WTC11 (cell line): ENCODE data around the gene OLFML2B. TPM values are rescaled to one million over a fixed set of nuclear protein-coding genes. Genes with fewer than 3 reads are reported as not detected.

Experiments
- ATAC-seq: fragments of 200-7000 bp; cut with Tn5 transposase; 2 replicates; pipeline ENCODE4 v1.10.0; 2021; ENCODE audit warnings: mild to moderate bottlenecking, moderate library complexity
- CTCF ChIA-PET: fragments of 300-600 bp; sonication (Branson Sonifier 250); formaldehyde crosslinking; loops from one replicate; lab custom pipeline; 2021; ENCODE audit warnings: antibody characterized with exemption; lab: Charles Lee
- POLR2A ChIA-PET: fragments of 350-600 bp; sonication (Branson Sonifier 250); formaldehyde crosslinking; loops from one replicate; lab custom pipeline; 2021; ENCODE audit warnings: antibody characterized with exemption; lab: Charles Lee
- DNase-seq: peaks from one replicate; pipeline ENCODE4 v3.0.0; 2021; ENCODE audit warnings: low spot score
- H3K27ac Mint-ChIP-seq: 2 replicates; pipeline ENCODE4 v1.8.0; 2021; ENCODE audit warnings: mixed read lengths
- H3K27me3 Mint-ChIP-seq: 2 replicates; pipeline ENCODE4 v1.8.0; 2021; ENCODE audit warnings: low read depth, mild to moderate bottlenecking, moderate library complexity, mixed read lengths
- H3K36me3 Mint-ChIP-seq: 2 replicates; pipeline ENCODE4 v1.8.0; 2021; ENCODE audit warnings: mixed read lengths
- H3K4me1 Mint-ChIP-seq: 2 replicates; pipeline ENCODE4 v1.8.0; 2022; ENCODE audit warnings: mixed read lengths
- H3K4me3 Mint-ChIP-seq: 2 replicates; pipeline ENCODE4 v1.8.0; 2021; ENCODE audit warnings: mild to moderate bottlenecking, moderate library complexity, mixed read lengths
- H3K9me3 Mint-ChIP-seq: 2 replicates; pipeline ENCODE4 v1.8.0; 2021; ENCODE audit warnings: mixed read lengths
- ATF1 ChIP-seq: sonication (generic); formaldehyde crosslinking; IDR thresholded peaks from 2 replicates; pipeline ENCODE4 v1.8.1; 2023; ENCODE audit warnings: mild to moderate bottlenecking, moderate library complexity, missing genetic modification reagents
- CREB1 ChIP-seq: sonication (generic); formaldehyde crosslinking; IDR thresholded peaks from 2 replicates; pipeline ENCODE4 v1.8.0; 2023; ENCODE audit warnings: mild to moderate bottlenecking, missing genetic modification reagents
- ERG ChIP-seq: fragments of 250-450 bp; sonication (Bioruptor Pico); IDR thresholded peaks from 2 replicates; pipeline ENCODE4 v1.8.0; 2021; ENCODE audit warnings: mild to moderate bottlenecking
- ETV6 ChIP-seq: sonication (generic); formaldehyde crosslinking; IDR thresholded peaks from 2 replicates; pipeline ENCODE4 v1.8.1; 2022; ENCODE audit warnings: mild to moderate bottlenecking, missing genetic modification reagents
- NR2C2 ChIP-seq: sonication (generic); formaldehyde crosslinking; IDR thresholded peaks from 2 replicates; pipeline ENCODE4 v1.8.0; 2022; ENCODE audit warnings: mild to moderate bottlenecking, missing genetic modification reagents
- SP1 ChIP-seq: sonication (generic); formaldehyde crosslinking; conservative IDR thresholded peaks from 2 replicates; pipeline ENCODE4 v1.8.1; 2022; ENCODE audit warnings: missing genetic modification reagents
- TCF7 ChIP-seq: sonication (generic); formaldehyde crosslinking; IDR thresholded peaks from 2 replicates; pipeline ENCODE4 v1.8.0; 2022; ENCODE audit warnings: mild to moderate bottlenecking, low read depth, missing genetic modification reagents, moderate library complexity
- TEAD1 ChIP-seq: sonication (generic); formaldehyde crosslinking; IDR thresholded peaks from 2 replicates; pipeline ENCODE4 v1.8.0; 2022; ENCODE audit warnings: mild to moderate bottlenecking, missing genetic modification reagents
- USF1 ChIP-seq: sonication (generic); formaldehyde crosslinking; IDR thresholded peaks from 2 replicates; pipeline ENCODE4 v1.8.0; 2022; ENCODE audit warnings: mild to moderate bottlenecking, missing genetic modification reagents
- ZNF317 ChIP-seq: sonication (generic); formaldehyde crosslinking; IDR thresholded peaks from 2 replicates; pipeline ENCODE4 v1.8.1; 2023; ENCODE audit warnings: low read depth, mild to moderate bottlenecking, moderate library complexity, missing genetic modification reagents, borderline replicate concordance
- ZNF416 ChIP-seq: fragments of 250-450 bp; sonication (Bioruptor Pico); IDR thresholded peaks from 2 replicates; pipeline ENCODE4 v1.9.0; 2021; ENCODE audit warnings: mild to moderate bottlenecking, inconsistent platforms
- total RNA-seq: library from RNA; stranded (reverse); gene quantifications from 3 replicates; pipeline ENCODE4 v1.2.3, GENCODE V29; 2021
- TF ChIP-seq, protein P1 (sequence below): fragments of 250-450 bp; sonication (Bioruptor Pico); IDR thresholded peaks from 2 replicates; pipeline ENCODE4 v1.9.0; 2021; ENCODE audit warnings: moderate library complexity, mild to moderate bottlenecking, inconsistent platforms, borderline replicate concordance
- TF ChIP-seq, protein P2 (sequence below): sonication (generic); formaldehyde crosslinking; IDR thresholded peaks from 2 replicates; pipeline ENCODE4 v1.8.0; 2023; ENCODE audit warnings: missing genetic modification reagents
- TF ChIP-seq, protein P3 (sequence below): sonication (generic); formaldehyde crosslinking; IDR thresholded peaks from 2 replicates; pipeline ENCODE4 v1.8.1; 2022; ENCODE audit warnings: low read depth, missing genetic modification reagents, borderline replicate concordance
- TF ChIP-seq, protein P4 (sequence below): sonication (generic); formaldehyde crosslinking; conservative IDR thresholded peaks from 2 replicates; pipeline ENCODE4 v1.8.1; 2023; ENCODE audit warnings: mild to moderate bottlenecking, low read depth, missing genetic modification reagents, moderate library complexity
- TF ChIP-seq, protein P5 (sequence below): sonication (generic); formaldehyde crosslinking; IDR thresholded peaks from 2 replicates; pipeline ENCODE4 v1.8.1; 2022; ENCODE audit warnings: mild to moderate bottlenecking, moderate library complexity, missing genetic modification reagents

The OLFML2B gene
- total RNA-seq, 1 experiment from 2014 or later = 4.9 TPM

- no peaks in the 10 kb centered on the region for H3K9me3 Mint-ChIP-seq
- no peaks in the 10 kb centered on the region for H3K27me3 Mint-ChIP-seq
- no peak overlapping the region for H3K27ac Mint-ChIP-seq
- DNase-seq (no peak), ATAC-seq (no peak)
- POLR2A ChIA-PET = no interaction called here
- TF ChIP-seq SP1 (CRISPR knock-in tag) = no peak
- no peak for TF ChIP-seq ZNF416 (CRISPR knock-in tag)
- TF ChIP-seq CREB1 = no peak
- TF ChIP-seq, protein P1, sequence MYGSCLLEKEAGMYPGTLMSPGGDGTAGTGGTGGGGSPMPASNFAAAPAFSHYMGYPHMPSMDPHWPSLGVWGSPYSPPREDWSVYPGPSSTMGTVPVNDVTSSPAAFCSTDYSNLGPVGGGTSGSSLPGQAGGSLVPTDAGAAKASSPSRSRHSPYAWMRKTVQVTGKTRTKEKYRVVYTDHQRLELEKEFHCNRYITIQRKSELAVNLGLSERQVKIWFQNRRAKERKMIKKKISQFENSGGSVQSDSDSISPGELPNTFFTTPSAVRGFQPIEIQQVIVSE (CRISPR knock-in tag) = no peak
- TF ChIP-seq, protein P2, sequence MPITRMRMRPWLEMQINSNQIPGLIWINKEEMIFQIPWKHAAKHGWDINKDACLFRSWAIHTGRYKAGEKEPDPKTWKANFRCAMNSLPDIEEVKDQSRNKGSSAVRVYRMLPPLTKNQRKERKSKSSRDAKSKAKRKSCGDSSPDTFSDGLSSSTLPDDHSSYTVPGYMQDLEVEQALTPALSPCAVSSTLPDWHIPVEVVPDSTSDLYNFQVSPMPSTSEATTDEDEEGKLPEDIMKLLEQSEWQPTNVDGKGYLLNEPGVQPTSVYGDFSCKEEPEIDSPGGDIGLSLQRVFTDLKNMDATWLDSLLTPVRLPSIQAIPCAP (CRISPR knock-in tag) = no peak
- TF ChIP-seq TEAD1 = no peak
- no peak for TF ChIP-seq ERG (CRISPR knock-in tag)
- no peak for TF ChIP-seq ZNF317
- TF ChIP-seq, protein P3, sequence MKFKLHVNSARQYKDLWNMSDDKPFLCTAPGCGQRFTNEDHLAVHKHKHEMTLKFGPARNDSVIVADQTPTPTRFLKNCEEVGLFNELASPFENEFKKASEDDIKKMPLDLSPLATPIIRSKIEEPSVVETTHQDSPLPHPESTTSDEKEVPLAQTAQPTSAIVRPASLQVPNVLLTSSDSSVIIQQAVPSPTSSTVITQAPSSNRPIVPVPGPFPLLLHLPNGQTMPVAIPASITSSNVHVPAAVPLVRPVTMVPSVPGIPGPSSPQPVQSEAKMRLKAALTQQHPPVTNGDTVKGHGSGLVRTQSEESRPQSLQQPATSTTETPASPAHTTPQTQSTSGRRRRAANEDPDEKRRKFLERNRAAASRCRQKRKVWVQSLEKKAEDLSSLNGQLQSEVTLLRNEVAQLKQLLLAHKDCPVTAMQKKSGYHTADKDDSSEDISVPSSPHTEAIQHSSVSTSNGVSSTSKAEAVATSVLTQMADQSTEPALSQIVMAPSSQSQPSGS = no peak
- no peak for TF ChIP-seq NR2C2 (CRISPR knock-in tag)
- no peak for TF ChIP-seq TCF7
- H3K4me1 Mint-ChIP-seq = peaks cover 18% of the 10 kb centered on the region
- no peaks in the 10 kb centered on the region for H3K36me3 Mint-ChIP-seq
- CTCF ChIA-PET = interaction anchor here (1.0 kb wide), 1 partner anchor 88 kb away, joined by 3 read pairs; no protein-coding TSS in a partner anchor
- no peak overlapping the region for H3K4me3 Mint-ChIP-seq
Measured at GRCh38 chr1:161949548-161949947, 74.1 kb downstream of the OLFML2B start.

DNA sequence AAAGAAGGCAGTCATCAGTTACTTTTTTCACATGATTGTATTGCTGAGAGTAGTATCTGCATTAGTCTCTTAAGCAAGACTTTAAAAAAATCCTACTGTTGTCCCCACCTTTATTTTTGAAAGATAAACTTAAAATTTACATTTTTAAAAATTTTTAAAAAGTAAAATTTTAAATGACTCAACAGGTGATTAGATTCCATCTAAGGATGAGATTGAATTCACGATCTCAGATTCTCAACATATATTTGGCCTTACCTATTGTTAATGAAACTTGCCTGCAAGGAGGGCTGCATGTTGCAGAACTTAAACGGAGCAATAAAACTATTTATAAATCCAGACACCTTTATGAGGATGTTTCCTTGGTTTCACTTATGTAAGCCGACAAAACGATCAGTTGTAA, 75.2 kb downstream of the OLFML2B start:
- ATAC-seq = no peak
- DNase-seq = no peak
- Mint-ChIP-seq H3K27me3 (no peaks in the 10 kb centered on the region), H3K4me3 (no peak overlapping the region), H3K4me1 (peaks cover 18% of the 10 kb centered on the region)
- POLR2A ChIA-PET = no interaction called here
- TF ChIP-seq ATF1 (no peak), ETV6 (CRISPR knock-in tag) (no peak), NR2C2 (CRISPR knock-in tag) (no peak), USF1 (CRISPR knock-in tag) (no peak)
- TF ChIP-seq, protein P4, sequence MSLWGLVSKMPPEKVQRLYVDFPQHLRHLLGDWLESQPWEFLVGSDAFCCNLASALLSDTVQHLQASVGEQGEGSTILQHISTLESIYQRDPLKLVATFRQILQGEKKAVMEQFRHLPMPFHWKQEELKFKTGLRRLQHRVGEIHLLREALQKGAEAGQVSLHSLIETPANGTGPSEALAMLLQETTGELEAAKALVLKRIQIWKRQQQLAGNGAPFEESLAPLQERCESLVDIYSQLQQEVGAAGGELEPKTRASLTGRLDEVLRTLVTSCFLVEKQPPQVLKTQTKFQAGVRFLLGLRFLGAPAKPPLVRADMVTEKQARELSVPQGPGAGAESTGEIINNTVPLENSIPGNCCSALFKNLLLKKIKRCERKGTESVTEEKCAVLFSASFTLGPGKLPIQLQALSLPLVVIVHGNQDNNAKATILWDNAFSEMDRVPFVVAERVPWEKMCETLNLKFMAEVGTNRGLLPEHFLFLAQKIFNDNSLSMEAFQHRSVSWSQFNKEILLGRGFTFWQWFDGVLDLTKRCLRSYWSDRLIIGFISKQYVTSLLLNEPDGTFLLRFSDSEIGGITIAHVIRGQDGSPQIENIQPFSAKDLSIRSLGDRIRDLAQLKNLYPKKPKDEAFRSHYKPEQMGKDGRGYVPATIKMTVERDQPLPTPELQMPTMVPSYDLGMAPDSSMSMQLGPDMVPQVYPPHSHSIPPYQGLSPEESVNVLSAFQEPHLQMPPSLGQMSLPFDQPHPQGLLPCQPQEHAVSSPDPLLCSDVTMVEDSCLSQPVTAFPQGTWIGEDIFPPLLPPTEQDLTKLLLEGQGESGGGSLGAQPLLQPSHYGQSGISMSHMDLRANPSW = no peak
- TF ChIP-seq, protein P5, sequence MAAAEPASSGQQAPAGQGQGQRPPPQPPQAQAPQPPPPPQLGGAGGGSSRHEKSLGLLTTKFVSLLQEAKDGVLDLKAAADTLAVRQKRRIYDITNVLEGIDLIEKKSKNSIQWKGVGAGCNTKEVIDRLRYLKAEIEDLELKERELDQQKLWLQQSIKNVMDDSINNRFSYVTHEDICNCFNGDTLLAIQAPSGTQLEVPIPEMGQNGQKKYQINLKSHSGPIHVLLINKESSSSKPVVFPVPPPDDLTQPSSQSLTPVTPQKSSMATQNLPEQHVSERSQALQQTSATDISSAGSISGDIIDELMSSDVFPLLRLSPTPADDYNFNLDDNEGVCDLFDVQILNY (CRISPR knock-in tag) = no peak
- TF ChIP-seq, all 79 proteins: peak for 0
- no peaks in the 10 kb centered on the region for H3K9me3 Mint-ChIP-seq
- CTCF ChIA-PET = no interaction called here
- H3K27ac Mint-ChIP-seq = no peak overlapping the region
- no peaks in the 10 kb centered on the region for H3K36me3 Mint-ChIP-seq
